Adrenal gland (tissue), 12 donors: ENCODE measurements around the gene PTDSS2. TPM values are rescaled to one million over a fixed set of nuclear protein-coding genes. Genes with fewer than 3 reads are reported as not detected.
"Not testable (repeated sequence)": the region's sequence is repeated elsewhere in the genome, so short reads cannot be mapped to it uniquely, and the experiment has no call there.

Experiments
- DNase-seq, 7 donors: peaks; one replicate each; pipeline ENCODE4 v3.0.0-alpha.2; 2019 to 2020
- H3K27ac ChIP-seq, 5 donors: fragments of 200-600 bp; sonication (generic) in 4 of 5; 1 replicate in 3 of 5; 2 replicates in 2 of 5; pipeline versions ENCODE4 v1.5.1 to v1.8.0; 2016 to 2020; ENCODE audit warnings: mild to moderate bottlenecking in 1 of 5
- H3K27me3 ChIP-seq: fragments of 200-600 bp; 2 replicates; pipeline ENCODE4 v1.8.0; 2021
- H3K36me3 ChIP-seq, 2 donors: fragments of 200-600 bp; replicated peaks in 1 of 2; 1 replicate in 1 of 2; 2 replicates in 1 of 2; pipeline versions ENCODE4 v1.5.1 to v1.8.0; 2018 to 2022
- H3K4me1 ChIP-seq, 2 donors: fragments of 200-600 bp; replicated peaks in 1 of 2; 1 replicate in 1 of 2; 2 replicates in 1 of 2; pipeline versions ENCODE4 v1.5.1 to v1.8.0; 2018 to 2021
- H3K4me3 ChIP-seq, 4 donors: fragments of 200-600 bp; sonication (generic) in 3 of 4; one replicate each; pipeline ENCODE4 v1.5.1; 2016 to 2018
- H3K9me3 ChIP-seq, 3 donors: fragments of 200-600 bp; sonication (generic) in 1 of 3; replicated peaks in 1 of 3; 1 replicate in 2 of 3; 2 replicates in 1 of 3; pipeline versions ENCODE4 v1.5.1 to v1.8.0; 2016 to 2021
- CTCF ChIP-seq, 6 experiments: fragments of 450-650 bp in 4 of 6; fragments of 200-600 bp in 2 of 6; sonication (generic) in 1 of 6; IDR thresholded peaks; 1 replicate in 5 of 6; 2 replicates in 1 of 6; pipeline versions ENCODE4 v1.5.1 to v1.8.0; 2016 to 2021; ENCODE audit warnings: antibody characterized with exemption in 6 of 6, mild to moderate bottlenecking in 2 of 6, moderate library complexity in 1 of 6
- POLR2A ChIP-seq, 2 donors: fragments of 450-650 bp; IDR thresholded peaks; one replicate each; pipeline ENCODE4 v1.6.1; 2017; ENCODE audit warnings: antibody characterized with exemption in 2 of 2, mild to moderate bottlenecking in 2 of 2, moderate library complexity in 1 of 2
- WGBS, 4 donors: extraction: QIAGEN DNeasy Blood & Tissue Kit in 2 of 4; methylation state at CpG; one replicate each; pipeline versions ENCODE4 v1.1.5 to v1.1.7; 2013 to 2017; 5-methylcytosine and 5-hydroxymethylcytosine counted together
- intact Hi-C, 2 donors: fragments of 100-400 bp; cut with DNase I; formaldehyde crosslinking; loops; one replicate each; pipeline versions ENCODE4 v1.14.1 to v1.15.0; 2022 to 2023
- polyA plus RNA-seq, 3 donors: library from polyadenylated mRNA; stranded (reverse); fragments of 200-250 nt in 2 of 3; fragments of 350-450 nt in 1 of 3; fragmentation: Illumina TruSeq in 1 of 3; extraction: RNeasy Lipid Tissue Mini Kit (QIAGEN cat#74804) in 1 of 3; gene quantifications; one replicate each; pipeline ENCODE4 v1.2.3, GENCODE V29; 2013 to 2014
- total RNA-seq, 9 donors: library from RNA; depleted of rRNA in 4 of 9; stranded (reverse); fragments of >200 nt in 4 of 9; fragments of 120-200 nt in 1 of 9; fragmentation: NEBNext Ultra II Directional in 1 of 9; extraction: Animal tissue kit (Norgen Biotek cat#: 25700) in 1 of 9; gene quantifications; one replicate each; pipeline versions ENCODE4 v1.1.0 to v1.2.4, GENCODE V29; 2013 to 2023
- donor health status: healthy with polysubstance abuse.
- donor health status: Bipolar disorder and iron deficiency.
- donor health status: DM: yes; HTN: yes; CAD: no.
- donor health status: DM: no; HTN: no; CAD: no.
- donor health status: DM: no; HTN: no; CAD: no.
- donor health status: DM: yes; HTN: yes; CAD: no.

The PTDSS2 gene
- total and polyA plus RNA-seq, 12 donors, result 11.0 to 109 (median 44.7) TPM

- no peak for TF ChIP-seq CTCF (IDR thresholded peaks at IDR 0.05)
- TF ChIP-seq POLR2A (IDR thresholded peaks at IDR 0.05), result no peak
These were observed 17.0 kb upstream of the PTDSS2 start for GRCh38 chr11:433111-433510.

GRCh38 chr11:433641-434040, 16.4 kb upstream of the PTDSS2 start:
- intact Hi-C loops, result no loop called here
- WGBS, 4 donors, result 74 to 86% (median 81%) methylated on average over 2 to 20 of the region's 20 CpGs
- no peak overlapping the region for H3K4me3 ChIP-seq
- H3K9me3 ChIP-seq, result no peaks in the 10 kb centered on the region
- no peak for DNase-seq
- no peaks in the 10 kb centered on the region for H3K27me3 ChIP-seq
- TF ChIP-seq CTCF (IDR thresholded peaks at IDR 0.05) (no peak), POLR2A (IDR thresholded peaks at IDR 0.05) (no peak)
- H3K27ac ChIP-seq, result no peak overlapping the region
- H3K36me3 ChIP-seq, result no peaks in the 10 kb centered on the region
- H3K4me1 ChIP-seq, result no peaks in the 10 kb centered on the region

More at GRCh38 chr11:433111-433510, 17.0 kb upstream of the PTDSS2 start:
- Histone ChIP-seq H3K27me3 (no peaks in the 10 kb centered on the region), H3K4me3 (no peak overlapping the region), H3K9me3 (no peaks in the 10 kb centered on the region), H3K36me3 (no peaks in the 10 kb centered on the region), H3K27ac (no peak overlapping the region), H3K4me1 (no peaks in the 10 kb centered on the region)
- intact Hi-C loops, result no loop called here
- no peak for DNase-seq
- WGBS, 4 donors, result 87 to 96% (median 92%) methylated on average over 6 to 17 of the region's 17 CpGs

- 63 to 86% (median 83%) methylated on average over 4 to 16 of the region's 16 CpGs for WGBS, 4 donors
- Histone ChIP-seq H3K4me3 (no peak overlapping the region), H3K27me3 (no peaks in the 10 kb centered on the region), H3K4me1 (no peaks in the 10 kb centered on the region), H3K27ac (no peak overlapping the region), H3K9me3 (no peaks in the 10 kb centered on the region), H3K36me3 (no peaks in the 10 kb centered on the region)
- no peak for DNase-seq
- TF ChIP-seq POLR2A (IDR thresholded peaks at IDR 0.05) (no peak), CTCF (IDR thresholded peaks at IDR 0.05) (no peak)
- intact Hi-C loops, result no loop called here
These were observed 15.6 kb upstream of the PTDSS2 start for GRCh38 chr11:434496-434895.

- WGBS, 4 donors, result 98 to 100% (median 100%) methylated on average over 1 of the region's 1 CpG
- H3K27me3 ChIP-seq, H3K4me1 ChIP-seq, H3K4me3 ChIP-seq, intact Hi-C loops, H3K36me3 ChIP-seq, H3K27ac ChIP-seq, H3K9me3 ChIP-seq, DNase-seq: not testable (repeated sequence)
These were observed 14.9 kb upstream of the PTDSS2 start for GRCh38 chr11:434999-435740.
